ENCODE data around the gene TREM1.

Gene TREM1

GRCh38 chr6:41286544-41287346, at the start of gene TREM1:
TREM1 (minus strand) TSS chr6:41286682; CDS start chr6:41286655, 27 bp downstream.
- DNase-seq = peak in 1 of 56 donors; percentile 4

- no peak for DNase-seq
These were observed 49.5 kb upstream of the TREM1 start for GRCh38 chr6:41335943-41336342.

- DNase-seq = no peak
These were observed 48.8 kb upstream of the TREM1 start, which contains the start of gene NCR2 for GRCh38 chr6:41335296-41335695. NCR2 (plus strand) TSS chr6:41335608; CDS start chr6:41335877, 269 bp downstream.

- no peak for DNase-seq
These were observed 48.1 kb upstream of the TREM1 start for GRCh38 chr6:41334482-41335040.

GRCh38 chr6:41332842-41333736, 46.6 kb upstream of the TREM1 start:
- no peak for DNase-seq

- DNase-seq = no peak
These were observed 45.8 kb upstream of the TREM1 start for GRCh38 chr6:41332241-41332640.

GRCh38 chr6:41331401-41332150, 45.1 kb upstream of the TREM1 start:
- DNase-seq = no peak

GRCh38 chr6:41327177-41327576, 40.7 kb upstream of the TREM1 start:
- DNase-seq = no peak

GRCh38 chr6:41326092-41326491, 39.6 kb upstream of the TREM1 start:
- DNase-seq = no peak

- DNase-seq = no peak
These were observed 39.1 kb upstream of the TREM1 start for GRCh38 chr6:41325446-41326066.

- DNase-seq = no peak
These were observed 34.7 kb upstream of the TREM1 start for GRCh38 chr6:41321183-41321582.

- peak in 49 of 56 donors; percentile 8 to 78 (median 49) for DNase-seq
These were observed 32.4 kb upstream of the TREM1 start for GRCh38 chr6:41318654-41319565.

GRCh38 chr6:41318261-41318653, 31.8 kb upstream of the TREM1 start:
- no peak for DNase-seq

GRCh38 chr6:41315943-41316620, 29.6 kb upstream of the TREM1 start:
- DNase-seq = no peak

GRCh38 chr6:41315203-41315602, 28.7 kb upstream of the TREM1 start:
- DNase-seq = no peak

GRCh38 chr6:41306187-41306854, 19.8 kb upstream of the TREM1 start:
- peak in 3 of 56 donors; percentile 1 to 35 (median 11) for DNase-seq

GRCh38 chr6:41302638-41303037, 16.2 kb upstream of the TREM1 start:
- no peak for DNase-seq

- no peak for DNase-seq
These were observed 12.5 kb upstream of the TREM1 start for GRCh38 chr6:41298785-41299502.
